ENCODE data around the gene BMPR1A. TPM values are rescaled to one million over a fixed set of nuclear protein-coding genes. Genes with fewer than 3 reads are reported as not detected.

The BMPR1A gene
- total and polyA plus RNA-seq, 2 of the 4 experiments (the other 2 are of a cell fraction) = 15.9 to 93.7 TPM

GRCh38 chr10:86758189-86759072 is 2.0 kb downstream of the BMPR1A start:
- Histone ChIP-seq H3K9me3 (ENCODE audit: control insufficient read depth, insufficient read depth, low read length) (no peaks in the 10 kb centered on the region), H4K8ac (ENCODE audit: low read depth in 2 of 2, low read length in 2 of 2) (peak overlapping the region in 1 of 2 experiments; percentile 2; a peak in 1 of 4 replicates), H2AFZ (replicated peaks; ENCODE audit: low read length, poor library complexity) (no peak overlapping the region), H3K36me3 (ENCODE audit: control insufficient read depth, insufficient read depth, low read length) (no peaks in the 10 kb centered on the region), H4K20me1 (ENCODE audit: insufficient read depth, low read length) (peaks cover 41% of the 10 kb centered on the region), H4K5ac (ENCODE audit: low read depth, low read length) (peak overlapping the region; percentile 30; the same call in 1 of the 2 replicates), H3K4me2 (ENCODE audit: low read depth, low read length) (peak overlapping the region; percentile 96), H3K18ac (ENCODE audit: low read depth, low read length) (peak overlapping the region; percentile 33), H3K27me3 (ENCODE audit: control insufficient read depth, insufficient read depth, low read length) (no peaks in the 10 kb centered on the region), H3K9me1 (ENCODE audit: insufficient read depth, low read length) (0 out of 2 replicates have a peak, but pooled peaks cover 4% of the 10 kb centered on the region), H3K4me3 (ENCODE audit: insufficient read depth, low read depth, low read length) (peak overlapping the region; percentile 99), H3K4me1 (ENCODE audit: control insufficient read depth, insufficient read depth, low read length) (peaks cover 2% of the 10 kb centered on the region; the same call in 1 of the 2 replicates), H4K91ac (ENCODE audit: insufficient read depth, low read depth, low read length) (no peak overlapping the region), H2AK5ac (ENCODE audit: low read depth, low read length) (no peak overlapping the region), H3K23ac (ENCODE audit: low read depth, low read length) (peak overlapping the region; percentile 68; the same call in 1 of the 2 replicates), H2BK5ac (ENCODE audit: low read depth, low read length, poor library complexity, severe bottlenecking) (peak overlapping the region; percentile 46), H3K79me1 (ENCODE audit: low read depth in 1 of 2, low read length in 2 of 2) (peaks cover 8 to 54% of the 10 kb centered on the region in 2 experiments), H3K14ac (replicated peaks; ENCODE audit: low read depth, low read length) (no peak overlapping the region; the same call in 1 of the 2 replicates), H2BK15ac (ENCODE audit: low read depth, low read length) (no peak overlapping the region), H3K56ac (ENCODE audit: extremely low read depth, insufficient read depth, low read length) (peak overlapping the region; percentile 41; the same call in 1 of the 2 replicates), H2AK9ac (replicated peaks; ENCODE audit: low read depth, low read length, poor library complexity) (no peak overlapping the region), H3K9ac (ENCODE audit: low read depth, low read length) (peak overlapping the region; percentile 95), H2BK120ac (ENCODE audit: low read depth, low read length) (no peak overlapping the region), H3K4ac (ENCODE audit: low read depth, low read length) (no peak overlapping the region), H2BK20ac (ENCODE audit: low read depth, low read length) (no peak overlapping the region), H3K27ac (ENCODE audit: insufficient read depth, low read length) (peak overlapping the region; percentile 53; the same call in 1 of the 2 replicates)
- ATAC-seq (ENCODE audit: low read depth) = no peak
- intact Hi-C loops (cut with micrococcal nuclease) = loop anchor here (5.0 kb wide), 1 partner anchor 109 kb away; no protein-coding TSS in a partner anchor
- in situ Hi-C loops (cut with MboI; ENCODE audit: low sequenced_read_pairs) = no loop called here
- dilution Hi-C loops (cut with HindIII; ENCODE audit: low sequenced_read_pairs, unreplicated experiment) = no loop called here
- CTCF ChIA-PET = interaction anchor here (0.7 to 1.1 kb wide), 2 partner anchors 15 to 111 kb away, joined by 3 to 5 read pairs; no protein-coding TSS in a partner anchor
- POLR2A ChIA-PET (ENCODE audit: unreplicated experiment) = interaction anchor here (0.9 kb wide), 1 partner anchor 143 kb away, joined by 3 read pairs; no protein-coding TSS in a partner anchor
- DNase-seq = peak; percentile 25
- TF ChIP-seq MAZ (IDR thresholded peaks at IDR 0.05; ENCODE audit: borderline replicate concordance, low read depth, low read length) (no peak), BHLHE40 (IDR thresholded peaks at IDR 0.05; ENCODE audit: low read depth, low read length) (no peak), POLR2A (IDR thresholded peaks at IDR 0.05; ENCODE audit: low read depth, low read length) (no peak)
- WGBS, 2 experiments (ENCODE audit: extremely low coverage in 2 of 2, insufficient read length in 1 of 2) = 14% methylated on average over 2 of the region's 9 CpGs; no CpG with 5 or more reads in 1 of the 2 experiments
- BruUV-seq (replicated peaks) = TSS peak; percentile 47
